Nephron progenitor cell (in vitro differentiated cells): ENCODE results near the gene DSTYK.

Source experiments
- DNase-seq: peaks from one replicate; pipeline ENCODE4 v3.0.0; 2021
- H3K27ac Mint-ChIP-seq: 2 replicates; pipeline ENCODE4 v1.8.0; 2021; ENCODE audit warnings: mild to moderate bottlenecking, moderate library complexity, mixed read lengths
- H3K27me3 Mint-ChIP-seq: 2 replicates; pipeline ENCODE4 v1.8.0; 2021; ENCODE audit warnings: mild to moderate bottlenecking, low read depth, mixed read lengths; ENCODE audit not compliant: poor library complexity
- H3K36me3 Mint-ChIP-seq: 2 replicates; pipeline ENCODE4 v1.8.0; 2021; ENCODE audit warnings: low read depth, mixed read lengths
- H3K4me1 Mint-ChIP-seq: 2 replicates; pipeline ENCODE4 v1.8.0; 2021; ENCODE audit warnings: mixed read lengths
- H3K4me3 Mint-ChIP-seq: 2 replicates; pipeline ENCODE4 v1.8.0; 2021; ENCODE audit warnings: mild to moderate bottlenecking, moderate library complexity, mixed read lengths
- H3K9me3 Mint-ChIP-seq: 2 replicates; pipeline ENCODE4 v1.8.0; 2021; ENCODE audit warnings: mild to moderate bottlenecking, moderate library complexity, mixed read lengths
- TF ChIP-seq, protein P1 (sequence below): fragments of 200-600 bp; sonication (generic); IDR thresholded peaks from 2 replicates; pipeline ENCODE4 v1.5.0; 2021; ENCODE audit warnings: antibody characterized with exemption

Gene DSTYK

GRCh38 chr1:205256951-205257625, 45.6 kb upstream of the DSTYK start:
- Mint-ChIP-seq H3K4me1 (peaks cover 26% of the 10 kb centered on the region), H3K9me3 (no peaks in the 10 kb centered on the region), H3K4me3 (no peak overlapping the region), H3K36me3 (no peaks in the 10 kb centered on the region), H3K27ac (no peak overlapping the region), H3K27me3 (peaks cover 5% of the 10 kb centered on the region)
- DNase-seq, result no peak
- TF ChIP-seq, protein P1, sequence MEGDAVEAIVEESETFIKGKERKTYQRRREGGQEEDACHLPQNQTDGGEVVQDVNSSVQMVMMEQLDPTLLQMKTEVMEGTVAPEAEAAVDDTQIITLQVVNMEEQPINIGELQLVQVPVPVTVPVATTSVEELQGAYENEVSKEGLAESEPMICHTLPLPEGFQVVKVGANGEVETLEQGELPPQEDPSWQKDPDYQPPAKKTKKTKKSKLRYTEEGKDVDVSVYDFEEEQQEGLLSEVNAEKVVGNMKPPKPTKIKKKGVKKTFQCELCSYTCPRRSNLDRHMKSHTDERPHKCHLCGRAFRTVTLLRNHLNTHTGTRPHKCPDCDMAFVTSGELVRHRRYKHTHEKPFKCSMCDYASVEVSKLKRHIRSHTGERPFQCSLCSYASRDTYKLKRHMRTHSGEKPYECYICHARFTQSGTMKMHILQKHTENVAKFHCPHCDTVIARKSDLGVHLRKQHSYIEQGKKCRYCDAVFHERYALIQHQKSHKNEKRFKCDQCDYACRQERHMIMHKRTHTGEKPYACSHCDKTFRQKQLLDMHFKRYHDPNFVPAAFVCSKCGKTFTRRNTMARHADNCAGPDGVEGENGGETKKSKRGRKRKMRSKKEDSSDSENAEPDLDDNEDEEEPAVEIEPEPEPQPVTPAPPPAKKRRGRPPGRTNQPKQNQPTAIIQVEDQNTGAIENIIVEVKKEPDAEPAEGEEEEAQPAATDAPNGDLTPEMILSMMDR, result no peak

DNA sequence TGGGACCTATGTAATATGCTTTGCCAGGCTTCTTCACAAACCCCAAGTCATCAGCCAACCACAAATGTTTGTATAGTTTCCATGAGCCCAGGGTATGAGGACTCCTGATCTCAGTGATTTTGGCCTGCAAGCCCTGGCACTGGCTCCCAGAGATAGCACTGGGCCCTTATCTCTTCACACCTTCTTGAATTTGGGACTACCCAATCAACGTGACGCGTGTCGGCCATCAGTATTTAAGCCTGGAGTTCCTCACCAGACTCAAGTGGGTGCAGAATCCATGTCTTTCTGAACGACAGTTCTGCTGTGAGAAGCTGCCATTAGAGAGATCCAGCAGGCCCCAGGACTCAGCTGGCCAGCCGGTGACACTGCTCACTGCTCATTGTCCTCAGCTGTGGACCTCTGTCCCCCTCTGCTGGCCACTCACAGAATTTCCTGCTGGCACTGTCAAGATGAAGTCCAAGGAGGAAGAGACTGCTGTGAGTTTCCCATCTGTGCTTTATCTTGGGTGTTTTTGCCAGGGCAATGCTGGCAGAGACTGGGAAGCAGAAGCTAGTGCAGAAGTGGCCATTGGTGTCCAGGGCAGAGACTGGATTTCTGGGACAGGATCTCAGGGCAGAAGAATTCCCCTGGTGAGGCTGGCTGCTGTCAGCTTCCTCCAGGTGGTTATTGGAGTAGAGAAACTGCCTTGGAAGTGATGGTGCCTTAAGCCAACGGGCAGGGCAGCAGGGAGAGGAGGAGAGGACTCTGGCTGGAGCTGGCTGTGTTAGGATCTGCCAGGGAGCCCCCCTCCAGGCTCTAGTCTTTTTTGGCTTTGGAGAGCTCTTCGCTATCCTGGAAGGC, 44.7 kb upstream of the DSTYK start:
- Mint-ChIP-seq H3K27me3 (peaks cover 5% of the 10 kb centered on the region), H3K36me3 (no peaks in the 10 kb centered on the region), H3K4me1 (peaks cover 23% of the 10 kb centered on the region), H3K27ac (no peak overlapping the region), H3K9me3 (no peaks in the 10 kb centered on the region), H3K4me3 (no peak overlapping the region)
- DNase-seq, result peak; percentile 93
- TF ChIP-seq, protein P1, result peak; percentile 96

- no peak overlapping the region for H3K4me3 Mint-ChIP-seq
- H3K4me1 Mint-ChIP-seq, result peaks cover 63% of the 10 kb centered on the region
Observed at GRCh38 chr1:205251576-205251975, 40.1 kb upstream of the DSTYK start.

GRCh38 chr1:205250699-205251098, 39.2 kb upstream of the DSTYK start:
- Mint-ChIP-seq H3K27ac (no peak overlapping the region), H3K4me3 (no peak overlapping the region), H3K9me3 (no peaks in the 10 kb centered on the region), H3K27me3 (no peaks in the 10 kb centered on the region), H3K4me1 (peaks cover 62% of the 10 kb centered on the region), H3K36me3 (no peaks in the 10 kb centered on the region)
- TF ChIP-seq, protein P1, result no peak
- DNase-seq, result no peak

More at GRCh38 chr1:205251576-205251975, 40.1 kb upstream of the DSTYK start:
- Mint-ChIP-seq H3K36me3 (no peaks in the 10 kb centered on the region), H3K27me3 (no peaks in the 10 kb centered on the region), H3K27ac (no peak overlapping the region), H3K9me3 (no peaks in the 10 kb centered on the region)
- TF ChIP-seq, protein P1, result no peak
- no peak for DNase-seq

DNA sequence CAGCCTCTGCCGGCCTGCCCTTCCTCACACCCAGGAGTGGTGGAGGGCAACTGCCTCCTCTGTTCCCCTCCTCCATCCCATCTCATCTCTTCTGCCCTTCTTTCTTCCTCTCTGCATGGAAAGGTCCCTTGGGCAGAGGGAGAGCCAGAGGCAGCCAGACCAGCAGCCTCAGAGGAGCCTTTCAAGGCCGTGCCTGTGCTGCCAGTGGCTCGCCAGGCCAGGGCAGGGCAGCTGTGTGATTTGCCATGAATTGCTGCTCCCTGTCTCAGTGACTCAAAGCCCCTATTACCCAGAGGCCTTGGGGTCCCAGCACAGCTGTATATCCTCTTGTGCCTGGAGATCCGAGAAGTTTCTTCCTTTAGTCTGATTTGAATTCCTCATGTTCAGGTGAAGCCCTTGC, 38.1 kb upstream of the DSTYK start:
- Mint-ChIP-seq H3K27ac (no peak overlapping the region), H3K27me3 (no peaks in the 10 kb centered on the region), H3K4me1 (peaks cover 62% of the 10 kb centered on the region), H3K36me3 (no peaks in the 10 kb centered on the region), H3K4me3 (no peak overlapping the region), H3K9me3 (no peaks in the 10 kb centered on the region)
- TF ChIP-seq, protein P1, result no peak
- no peak for DNase-seq
